DOHH2 (cell line): ENCODE results near the gene PDZRN4.

Source experiments
- H3F3A ChIP-seq: fragments of 200-600 bp; sonication (generic), shearing (Covaris generic); 2 replicates; pipeline ENCODE4 v1.6.0; 2016; ENCODE audit warnings: antibody characterized with exemption, mild to moderate bottlenecking; ENCODE audit not compliant: control insufficient read depth, insufficient read depth
- H3K27ac ChIP-seq: fragments of 200-600 bp; sonication (generic); 2 replicates; pipeline ENCODE4 v1.5.1; 2014; ENCODE audit warnings: low read depth, mild to moderate bottlenecking, low read length, moderate library complexity
- H3K27me3 ChIP-seq: fragments of 200-600 bp; sonication (generic); 2 replicates; pipeline ENCODE4 v1.6.1; 2014; ENCODE audit warnings: mild to moderate bottlenecking, low read length, mixed read lengths; ENCODE audit not compliant: control insufficient read depth
- H3K36me3 ChIP-seq: fragments of 200-600 bp; sonication (generic); 2 replicates; pipeline ENCODE4 v1.6.1; 2014; ENCODE audit warnings: mild to moderate bottlenecking, low read length, moderate library complexity, mixed read lengths; ENCODE audit not compliant: control insufficient read depth
- H3K4me1 ChIP-seq: fragments of 200-600 bp; sonication (generic); 2 replicates; pipeline ENCODE4 v1.6.1; 2014; ENCODE audit warnings: mild to moderate bottlenecking, low read length, mixed read lengths; ENCODE audit not compliant: control insufficient read depth
- H3K4me2 ChIP-seq: fragments of 200-600 bp; sonication (generic); 2 replicates; pipeline ENCODE4 v1.6.0; 2014; ENCODE audit warnings: mild to moderate bottlenecking, low read length, moderate library complexity
- H3K4me3 ChIP-seq: fragments of 200-600 bp; sonication (generic); 2 replicates; pipeline ENCODE4 v1.5.1; 2014; ENCODE audit warnings: mild to moderate bottlenecking, low read length, mixed read lengths
- H3K79me2 ChIP-seq: fragments of 200-600 bp; sonication (generic); 2 replicates; pipeline ENCODE4 v1.6.1; 2014; ENCODE audit warnings: mild to moderate bottlenecking, low read length, mixed read lengths; ENCODE audit not compliant: control insufficient read depth
- H3K9me2 ChIP-seq: fragments of 200-600 bp; sonication (generic); replicated peaks from 2 replicates; pipeline ENCODE4 v1.6.1; 2014; ENCODE audit warnings: mild to moderate bottlenecking, low read length, mixed read lengths; ENCODE audit not compliant: control insufficient read depth
- H3K9me3 ChIP-seq: fragments of 200-600 bp; sonication (generic); 2 replicates; pipeline ENCODE4 v1.6.1; 2014; ENCODE audit warnings: antibody characterized with exemption, low read length, mixed read lengths; ENCODE audit not compliant: control insufficient read depth, insufficient read depth
- H4K20me1 ChIP-seq: fragments of 200-600 bp; sonication (generic); 2 replicates; pipeline ENCODE4 v1.6.0; 2014; ENCODE audit warnings: low read depth, mild to moderate bottlenecking, antibody characterized with exemption, low read length, moderate library complexity; ENCODE audit not compliant: control insufficient read depth, insufficient read depth
- EZH2phosphoT487 ChIP-seq: fragments of 200-600 bp; sonication (generic); IDR thresholded peaks from 2 replicates; pipeline ENCODE4 v1.6.1; 2017; ENCODE audit warnings: borderline replicate concordance, mild to moderate bottlenecking, antibody characterized with exemption, low read length, moderate library complexity, mixed read lengths
- TF ChIP-seq, protein P1 (sequence below): fragments of 200-600 bp; sonication (generic); IDR thresholded peaks from one replicate; pipeline ENCODE4 v1.5.1; 2014; ENCODE audit warnings: antibody characterized with exemption, mild to moderate bottlenecking, low read depth, low read length; ENCODE audit not compliant: poor library complexity, severe bottlenecking

The PDZRN4 gene

GRCh38 chr12:41142376-41142775 is 45.7 kb upstream of the PDZRN4 start:
- Histone ChIP-seq H3K27me3 (no peaks in the 10 kb centered on the region), H4K20me1 (no peaks in the 10 kb centered on the region), H3K4me2 (no peak overlapping the region), H3F3A (no peaks in the 10 kb centered on the region), H3K4me3 (no peak overlapping the region), H3K9me2 (no peaks in the 10 kb centered on the region), H3K79me2 (no peaks in the 10 kb centered on the region), H3K36me3 (no peaks in the 10 kb centered on the region), H3K9me3 (no peaks in the 10 kb centered on the region), H3K27ac (no peak overlapping the region), H3K4me1 (no peaks in the 10 kb centered on the region)
- TF ChIP-seq, protein P1, sequence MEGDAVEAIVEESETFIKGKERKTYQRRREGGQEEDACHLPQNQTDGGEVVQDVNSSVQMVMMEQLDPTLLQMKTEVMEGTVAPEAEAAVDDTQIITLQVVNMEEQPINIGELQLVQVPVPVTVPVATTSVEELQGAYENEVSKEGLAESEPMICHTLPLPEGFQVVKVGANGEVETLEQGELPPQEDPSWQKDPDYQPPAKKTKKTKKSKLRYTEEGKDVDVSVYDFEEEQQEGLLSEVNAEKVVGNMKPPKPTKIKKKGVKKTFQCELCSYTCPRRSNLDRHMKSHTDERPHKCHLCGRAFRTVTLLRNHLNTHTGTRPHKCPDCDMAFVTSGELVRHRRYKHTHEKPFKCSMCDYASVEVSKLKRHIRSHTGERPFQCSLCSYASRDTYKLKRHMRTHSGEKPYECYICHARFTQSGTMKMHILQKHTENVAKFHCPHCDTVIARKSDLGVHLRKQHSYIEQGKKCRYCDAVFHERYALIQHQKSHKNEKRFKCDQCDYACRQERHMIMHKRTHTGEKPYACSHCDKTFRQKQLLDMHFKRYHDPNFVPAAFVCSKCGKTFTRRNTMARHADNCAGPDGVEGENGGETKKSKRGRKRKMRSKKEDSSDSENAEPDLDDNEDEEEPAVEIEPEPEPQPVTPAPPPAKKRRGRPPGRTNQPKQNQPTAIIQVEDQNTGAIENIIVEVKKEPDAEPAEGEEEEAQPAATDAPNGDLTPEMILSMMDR: no peak
- TF ChIP-seq EZH2phosphoT487: no peak

- no peaks in the 10 kb centered on the region for H3K9me3 ChIP-seq
Observed at GRCh38 chr12:41151793-41152192, 36.3 kb upstream of the PDZRN4 start.

DNA sequence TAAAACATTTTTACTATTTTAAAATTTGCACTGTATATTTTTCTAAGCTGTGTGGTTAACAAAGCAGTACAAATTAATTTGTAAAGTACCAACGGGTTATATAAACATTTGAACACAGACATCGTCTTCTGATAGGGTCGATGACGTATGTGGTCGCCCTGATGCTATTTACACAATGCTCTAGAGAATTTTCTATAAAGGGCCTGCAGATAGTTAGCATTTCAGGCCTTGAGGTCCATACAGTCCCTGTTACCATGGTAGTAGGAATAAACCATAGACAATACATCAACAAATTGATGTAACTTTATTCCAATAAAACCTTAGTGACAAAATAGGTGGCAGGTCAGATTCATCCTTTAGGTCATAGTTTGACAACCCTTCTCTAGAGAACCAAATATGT is 25.7 kb upstream of the PDZRN4 start:
- H3K4me3 ChIP-seq: no peak overlapping the region
- no peaks in the 10 kb centered on the region for H3K27me3 ChIP-seq
- no peak overlapping the region for H3K27ac ChIP-seq
- TF ChIP-seq EZH2phosphoT487: no peak
- TF ChIP-seq, protein P1: no peak
- no peaks in the 10 kb centered on the region for H3K4me1 ChIP-seq
- H3K9me3 ChIP-seq: no peaks in the 10 kb centered on the region
- no peaks in the 10 kb centered on the region for H3K9me2 ChIP-seq
- H3K36me3 ChIP-seq: no peaks in the 10 kb centered on the region
- H4K20me1 ChIP-seq: no peaks in the 10 kb centered on the region
- H3K79me2 ChIP-seq: no peaks in the 10 kb centered on the region
- no peak overlapping the region for H3K4me2 ChIP-seq
- no peaks in the 10 kb centered on the region for H3F3A ChIP-seq

More at GRCh38 chr12:41151793-41152192, 36.3 kb upstream of the PDZRN4 start:
- no peak overlapping the region for H3K4me3 ChIP-seq
- no peaks in the 10 kb centered on the region for H3K4me1 ChIP-seq
- no peak overlapping the region for H3K4me2 ChIP-seq
- no peak overlapping the region for H3K27ac ChIP-seq
- no peaks in the 10 kb centered on the region for H3F3A ChIP-seq
- no peaks in the 10 kb centered on the region for H3K79me2 ChIP-seq
- H4K20me1 ChIP-seq: no peaks in the 10 kb centered on the region
- no peak for TF ChIP-seq EZH2phosphoT487
- TF ChIP-seq, protein P1: no peak
- no peaks in the 10 kb centered on the region for H3K27me3 ChIP-seq
- no peaks in the 10 kb centered on the region for H3K36me3 ChIP-seq
- no peaks in the 10 kb centered on the region for H3K9me2 ChIP-seq

- H3K36me3 ChIP-seq: no peaks in the 10 kb centered on the region
- no peaks in the 10 kb centered on the region for H3K9me2 ChIP-seq
- H3K9me3 ChIP-seq: no peaks in the 10 kb centered on the region
- no peaks in the 10 kb centered on the region for H3F3A ChIP-seq
- H3K4me1 ChIP-seq: no peaks in the 10 kb centered on the region
- no peak overlapping the region for H3K27ac ChIP-seq
- H4K20me1 ChIP-seq: no peaks in the 10 kb centered on the region
- no peak overlapping the region for H3K4me3 ChIP-seq
- H3K4me2 ChIP-seq: no peak overlapping the region
- H3K79me2 ChIP-seq: no peaks in the 10 kb centered on the region
- TF ChIP-seq, protein P1: no peak
- no peak for TF ChIP-seq EZH2phosphoT487
- H3K27me3 ChIP-seq: no peaks in the 10 kb centered on the region
Observed at GRCh38 chr12:41167701-41168100, 20.4 kb upstream of the PDZRN4 start.
